Measurements from ENCODE around the gene PPP1R3G. TPM values are rescaled to one million over a fixed set of nuclear protein-coding genes. Genes with fewer than 3 reads are reported as not detected.
A peak's percentile ranks its signal among the peaks of the same experiment; 100 is the strongest.

The PPP1R3G gene
- total and polyA plus RNA-seq, 2 of the 13 experiments (the other 11 are each of a cell fraction or from before 2014, with no cell fraction given), result 1.2 to 1.3 TPM

DNA sequence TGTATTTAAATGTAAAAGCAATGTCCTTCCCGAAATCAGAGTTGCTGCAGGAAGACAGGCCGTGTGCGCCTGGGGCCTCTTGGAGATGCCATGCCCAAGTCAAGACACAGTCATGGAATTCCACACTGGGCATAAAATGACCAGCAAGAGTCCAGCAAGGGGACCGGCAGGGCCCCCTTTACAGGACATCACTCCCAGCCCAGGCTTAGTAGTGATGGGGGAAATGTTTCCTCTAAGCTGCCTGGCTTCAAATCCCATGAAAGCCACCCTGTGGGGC is 1.9 kb upstream of the PPP1R3G start (continued):
- no peak for TF ChIP-seq DBP (CRISPR knock-in tag; IDR thresholded peaks at IDR 0.05; ENCODE audit: not compliant biosample characterization)
- no peak for TF ChIP-seq SMAD3 (CRISPR knock-in tag; IDR thresholded peaks at IDR 0.05)
- TF ChIP-seq ZNF501 (CRISPR knock-in tag; IDR thresholded peaks at IDR 0.05), result peak; percentile 63
- TF ChIP-seq JARID2 (CRISPR knock-in tag; IDR thresholded peaks at IDR 0.05; ENCODE audit: insufficient replicate concordance), result no peak
- TF ChIP-seq SOX5 (CRISPR knock-in tag; IDR thresholded peaks at IDR 0.05; ENCODE audit: borderline replicate concordance), result no peak
- TF ChIP-seq BRD4 (CRISPR knock-in tag; IDR thresholded peaks at IDR 0.05), result 0 out of 2 replicates have a peak, but pooled peaks have one; percentile 0
- no peak for TF ChIP-seq ZNF143 (CRISPR knock-in tag; IDR thresholded peaks at IDR 0.05)
- TF ChIP-seq KAT8 (CRISPR knock-in tag; IDR thresholded peaks at IDR 0.05), result no peak
- no peak for TF ChIP-seq BCL3 (CRISPR knock-in tag; IDR thresholded peaks at IDR 0.05)
- 0 out of 2 replicates have a peak, but pooled peaks have one; percentile 14 for TF ChIP-seq MYNN (CRISPR knock-in tag; IDR thresholded peaks at IDR 0.05; ENCODE audit: low read depth)
- TF ChIP-seq, protein P1, sequence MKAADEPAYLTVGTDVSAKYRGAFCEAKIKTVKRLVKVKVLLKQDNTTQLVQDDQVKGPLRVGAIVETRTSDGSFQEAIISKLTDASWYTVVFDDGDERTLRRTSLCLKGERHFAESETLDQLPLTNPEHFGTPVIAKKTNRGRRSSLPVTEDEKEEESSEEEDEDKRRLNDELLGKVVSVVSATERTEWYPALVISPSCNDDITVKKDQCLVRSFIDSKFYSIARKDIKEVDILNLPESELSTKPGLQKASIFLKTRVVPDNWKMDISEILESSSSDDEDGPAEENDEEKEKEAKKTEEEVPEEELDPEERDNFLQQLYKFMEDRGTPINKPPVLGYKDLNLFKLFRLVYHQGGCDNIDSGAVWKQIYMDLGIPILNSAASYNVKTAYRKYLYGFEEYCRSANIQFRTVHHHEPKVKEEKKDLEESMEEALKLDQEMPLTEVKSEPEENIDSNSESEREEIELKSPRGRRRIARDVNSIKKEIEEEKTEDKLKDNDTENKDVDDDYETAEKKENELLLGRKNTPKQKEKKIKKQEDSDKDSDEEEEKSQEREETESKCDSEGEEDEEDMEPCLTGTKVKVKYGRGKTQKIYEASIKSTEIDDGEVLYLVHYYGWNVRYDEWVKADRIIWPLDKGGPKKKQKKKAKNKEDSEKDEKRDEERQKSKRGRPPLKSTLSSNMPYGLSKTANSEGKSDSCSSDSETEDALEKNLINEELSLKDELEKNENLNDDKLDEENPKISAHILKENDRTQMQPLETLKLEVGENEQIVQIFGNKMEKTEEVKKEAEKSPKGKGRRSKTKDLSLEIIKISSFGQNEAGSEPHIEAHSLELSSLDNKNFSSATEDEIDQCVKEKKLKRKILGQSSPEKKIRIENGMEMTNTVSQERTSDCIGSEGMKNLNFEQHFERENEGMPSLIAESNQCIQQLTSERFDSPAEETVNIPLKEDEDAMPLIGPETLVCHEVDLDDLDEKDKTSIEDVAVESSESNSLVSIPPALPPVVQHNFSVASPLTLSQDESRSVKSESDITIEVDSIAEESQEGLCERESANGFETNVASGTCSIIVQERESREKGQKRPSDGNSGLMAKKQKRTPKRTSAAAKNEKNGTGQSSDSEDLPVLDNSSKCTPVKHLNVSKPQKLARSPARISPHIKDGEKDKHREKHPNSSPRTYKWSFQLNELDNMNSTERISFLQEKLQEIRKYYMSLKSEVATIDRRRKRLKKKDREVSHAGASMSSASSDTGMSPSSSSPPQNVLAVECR (CRISPR knock-in tag; IDR thresholded peaks at IDR 0.05; ENCODE audit: borderline replicate concordance), result no peak
- peak; percentile 16; the same call in 1 of the 2 replicates for TF ChIP-seq ZSCAN29 (CRISPR knock-in tag; conservative IDR thresholded peaks at IDR 0.05)
- no peak for TF ChIP-seq MBD4 (IDR thresholded peaks at IDR 0.05; ENCODE audit: borderline replicate concordance, low read length)
- TF ChIP-seq ZBTB39 (CRISPR knock-in tag; IDR thresholded peaks at IDR 0.05), result no peak
- no peak for TF ChIP-seq PREB (CRISPR knock-in tag; IDR thresholded peaks at IDR 0.05)
- no peak for TF ChIP-seq GATAD1 (CRISPR knock-in tag; IDR thresholded peaks at IDR 0.05)
- TF ChIP-seq NFE2L2 (IDR thresholded peaks at IDR 0.05; ENCODE audit: low read length), result no peak
- no peak for TF ChIP-seq ZNF33A (CRISPR knock-in tag; IDR thresholded peaks at IDR 0.05; ENCODE audit: borderline replicate concordance)
- TF ChIP-seq ZNF354B (CRISPR knock-in tag; IDR thresholded peaks at IDR 0.05), result 0 out of 2 replicates have a peak, but pooled peaks have one; percentile 30
- TF ChIP-seq NFIC (IDR thresholded peaks at IDR 0.05; ENCODE audit: low read length), result 0 out of 2 replicates have a peak, but pooled peaks have one; percentile 18
- TF ChIP-seq SSRP1 (CRISPR knock-in tag; IDR thresholded peaks at IDR 0.05), result no peak
- TF ChIP-seq PHF20 (CRISPR knock-in tag; IDR thresholded peaks at IDR 0.05), result 0 out of 2 replicates have a peak, but pooled peaks have one; percentile 6
